GM12878 (cell line): ENCODE results near the gene CENPA.

Experiments
- CHD2 ChIP-seq: IDR thresholded peaks from 2 replicates; pipeline ENCODE4 v1.6.1; 2011; ENCODE audit warnings: low read depth, low read length, improper control_type of control experiment, borderline replicate concordance
- CTCF ChIP-seq, 3 experiments: IDR thresholded peaks in 2 of 3; conservative IDR thresholded peaks in 1 of 3; 2 replicates each; pipeline ENCODE4 v1.5.1; 2011; ENCODE audit warnings: low read depth in 3 of 3, low read length in 3 of 3, mild to moderate bottlenecking in 3 of 3, control low read depth in 2 of 3, moderate library complexity in 2 of 3, inconsistent platforms in 1 of 3, mixed read lengths in 1 of 3; ENCODE audit not compliant: control insufficient read depth in 2 of 3, insufficient read depth in 1 of 3; ENCODE audit errors: extremely low read depth in 1 of 3
- FOXM1 ChIP-seq: IDR thresholded peaks from 2 replicates; pipeline ENCODE4 v1.6.1; 2012; ENCODE audit warnings: low read depth, mild to moderate bottlenecking, inconsistent platforms, low read length, moderate library complexity
- MAX ChIP-seq: IDR thresholded peaks from 2 replicates; pipeline ENCODE4 v1.6.1; 2012; ENCODE audit warnings: low read depth, low read length, improper control_type of control experiment
- NKRF ChIP-seq: fragments of 450-650 bp; conservative IDR thresholded peaks from 2 replicates; pipeline ENCODE4 v1.6.1; 2017; ENCODE audit warnings: mild to moderate bottlenecking, moderate library complexity
- POLR2A ChIP-seq: IDR thresholded peaks from 2 replicates; pipeline ENCODE4 v1.6.1; 2011; ENCODE audit warnings: low read depth, mild to moderate bottlenecking, low read length
- RCOR1 ChIP-seq: conservative IDR thresholded peaks from 2 replicates; pipeline ENCODE4 v1.6.1; 2012; ENCODE audit warnings: low read depth, low read length, improper control_type of control experiment
- SIX5 ChIP-seq: IDR thresholded peaks from 2 replicates; pipeline ENCODE4 v1.6.1; 2011; ENCODE audit warnings: mild to moderate bottlenecking, low read depth, low read length, moderate library complexity; ENCODE audit not compliant: severe bottlenecking
- SPI1 ChIP-seq: IDR thresholded peaks from 2 replicates; pipeline ENCODE4 v1.6.1; 2011; ENCODE audit warnings: low read depth, mild to moderate bottlenecking, low read length, moderate library complexity, borderline replicate concordance; ENCODE audit not compliant: insufficient read depth
- TBL1XR1 ChIP-seq: IDR thresholded peaks from 2 replicates; pipeline ENCODE4 v1.6.1; 2012; ENCODE audit warnings: low read depth, low read length, improper control_type of control experiment
- USF2 ChIP-seq: IDR thresholded peaks from 2 replicates; pipeline ENCODE4 v1.6.1; 2011; ENCODE audit warnings: low read depth, low read length, improper control_type of control experiment, borderline replicate concordance
- ZBED1 ChIP-seq: IDR thresholded peaks from 2 replicates; pipeline ENCODE4 v1.6.1; 2016; ENCODE audit warnings: borderline replicate concordance
- ZBTB40 ChIP-seq: fragments of 450-650 bp; IDR thresholded peaks from 2 replicates; pipeline ENCODE4 v1.6.1; 2016; ENCODE audit warnings: mild to moderate bottlenecking, moderate library complexity, borderline replicate concordance
- ZNF384 ChIP-seq: IDR thresholded peaks from 2 replicates; pipeline ENCODE4 v1.6.1; 2012; ENCODE audit warnings: low read depth, mild to moderate bottlenecking, low read length, improper control_type of control experiment, borderline replicate concordance

- TF ChIP-seq RCOR1 (no peak), ZNF384 (no peak), TBL1XR1 (no peak), CHD2 (no peak), CTCF (IDR thresholded peaks at IDR 0.05 in 2 of 3, conservative IDR thresholded peaks at IDR 0.05 in 1 of 3; ENCODE audit: control insufficient read depth in 2 of 3, extremely low read depth in 1 of 3, insufficient read depth in 1 of 3, low read depth in 3 of 3, low read length in 3 of 3) (no peak), POLR2A (no peak), MAX (no peak), NKRF (no peak), ZBTB40 (no peak), SIX5 (no peak), FOXM1 (no peak), ZBED1 (no peak), USF2 (no peak), SPI1 (no peak)
Observed at GRCh38 chr2:26746934-26747333, 38.9 kb upstream of the CENPA start.
